DOHH2 (cell line): Measurements from ENCODE around the gene TSPAN2.

Source experiments
- EZH2phosphoT487 ChIP-seq: fragments of 200-600 bp; sonication (generic); IDR thresholded peaks from 2 replicates; pipeline ENCODE4 v1.6.1; 2017; ENCODE audit warnings: borderline replicate concordance, mild to moderate bottlenecking, antibody characterized with exemption, low read length, moderate library complexity, mixed read lengths
- TF ChIP-seq, protein P1 (sequence below): fragments of 200-600 bp; sonication (generic); IDR thresholded peaks from one replicate; pipeline ENCODE4 v1.5.1; 2014; ENCODE audit warnings: antibody characterized with exemption, mild to moderate bottlenecking, low read depth, low read length; ENCODE audit not compliant: poor library complexity, severe bottlenecking

DNA sequence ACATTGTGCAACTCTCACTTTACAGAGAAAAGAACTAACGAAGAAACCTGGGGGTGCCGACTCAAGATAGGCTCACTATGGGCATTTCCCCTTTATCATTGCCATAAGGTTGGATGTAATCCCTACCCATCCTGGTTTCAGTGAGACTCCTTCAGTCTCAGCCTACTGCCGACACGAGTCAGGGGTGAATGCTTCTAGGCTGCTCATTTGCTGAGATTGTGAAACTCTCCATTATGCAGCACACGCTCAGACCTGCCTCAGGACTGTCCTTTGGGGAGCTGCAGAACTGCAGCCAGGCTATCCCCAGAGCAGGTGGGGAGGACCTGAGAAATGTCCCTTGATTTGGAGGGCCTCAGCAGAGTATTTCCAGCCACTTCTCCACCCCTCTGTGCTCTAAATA, 37.5 kb downstream of the TSPAN2 start:
- TF ChIP-seq, protein P1, sequence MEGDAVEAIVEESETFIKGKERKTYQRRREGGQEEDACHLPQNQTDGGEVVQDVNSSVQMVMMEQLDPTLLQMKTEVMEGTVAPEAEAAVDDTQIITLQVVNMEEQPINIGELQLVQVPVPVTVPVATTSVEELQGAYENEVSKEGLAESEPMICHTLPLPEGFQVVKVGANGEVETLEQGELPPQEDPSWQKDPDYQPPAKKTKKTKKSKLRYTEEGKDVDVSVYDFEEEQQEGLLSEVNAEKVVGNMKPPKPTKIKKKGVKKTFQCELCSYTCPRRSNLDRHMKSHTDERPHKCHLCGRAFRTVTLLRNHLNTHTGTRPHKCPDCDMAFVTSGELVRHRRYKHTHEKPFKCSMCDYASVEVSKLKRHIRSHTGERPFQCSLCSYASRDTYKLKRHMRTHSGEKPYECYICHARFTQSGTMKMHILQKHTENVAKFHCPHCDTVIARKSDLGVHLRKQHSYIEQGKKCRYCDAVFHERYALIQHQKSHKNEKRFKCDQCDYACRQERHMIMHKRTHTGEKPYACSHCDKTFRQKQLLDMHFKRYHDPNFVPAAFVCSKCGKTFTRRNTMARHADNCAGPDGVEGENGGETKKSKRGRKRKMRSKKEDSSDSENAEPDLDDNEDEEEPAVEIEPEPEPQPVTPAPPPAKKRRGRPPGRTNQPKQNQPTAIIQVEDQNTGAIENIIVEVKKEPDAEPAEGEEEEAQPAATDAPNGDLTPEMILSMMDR: no peak
- no peak for TF ChIP-seq EZH2phosphoT487
